H1 (cell line): ENCODE data around the gene SCYGR4. TPM values are rescaled to one million over a fixed set of nuclear protein-coding genes. Genes with fewer than 3 reads are reported as not detected.
"Not testable (repeated sequence)": the region's sequence is repeated elsewhere in the genome, so short reads cannot be mapped to it uniquely, and the experiment has no call there.

Source experiments
- CTCF ChIA-PET: fragments of 300-600 bp; sonication (Branson Sonifier 250); formaldehyde crosslinking; loops from one replicate; lab custom pipeline; 2021; ENCODE audit not compliant: partially characterized antibody; lab: Charles Lee
- POLR2A ChIA-PET: fragments of 300-600 bp; sonication (Branson Sonifier 250); formaldehyde crosslinking; loops from one replicate; lab custom pipeline; 2021; ENCODE audit warnings: inconsistent platforms; ENCODE audit not compliant: partially characterized antibody; lab: Charles Lee
- DNase-seq, 2 experiments: peaks; one replicate each; pipeline versions ENCODE4 v3.0.0 to v3.0.0-alpha.2; 2010 to 2022; ENCODE audit warnings: low spot score in 2 of 2, low read depth in 1 of 2, mixed read lengths in 1 of 2
- FAIRE-seq: peaks from 2 replicates; lab custom pipeline; 2011; peaks lifted over from hg19 to GRCh38; lab: Jason Lieb, UNC
- H2AFZ ChIP-seq: 2 replicates; pipeline ENCODE4 v1.8.1; 2012; ENCODE audit warnings: low read length, inconsistent platforms
- H2AK5ac ChIP-seq: 2 replicates; pipeline ENCODE4 v1.6.1; 2013; ENCODE audit warnings: low read depth, low read length
- H2BK120ac ChIP-seq: replicated peaks from 2 replicates; pipeline ENCODE3; 2013; ENCODE audit warnings: low read depth, low read length, inconsistent platforms
- H2BK12ac ChIP-seq: 2 replicates; pipeline ENCODE4 v1.6.1; 2013; ENCODE audit warnings: low read depth, low read length
- H2BK15ac ChIP-seq: 2 replicates; pipeline ENCODE4 v1.6.1; 2013; ENCODE audit warnings: low read length
- H2BK20ac ChIP-seq: 2 replicates; pipeline ENCODE4 v1.6.1; 2013; ENCODE audit warnings: low read length
- H2BK5ac ChIP-seq: 2 replicates; pipeline ENCODE4 v1.6.1; 2013; ENCODE audit warnings: low read depth, low read length
- H3K14ac ChIP-seq: 2 replicates; pipeline ENCODE4 v1.6.1; 2013; ENCODE audit warnings: inconsistent platforms; ENCODE audit not compliant: insufficient read length
- H3K18ac ChIP-seq: 2 replicates; pipeline ENCODE4 v1.6.1; 2013; ENCODE audit warnings: low read length; ENCODE audit errors: extremely low read depth
- H3K23ac ChIP-seq: 2 replicates; pipeline ENCODE4 v1.6.1; 2013; ENCODE audit warnings: inconsistent platforms; ENCODE audit not compliant: insufficient read length
- H3K23me2 ChIP-seq: 2 replicates; pipeline ENCODE4 v1.6.1; 2013; ENCODE audit warnings: low read depth, low read length
- H3K27ac ChIP-seq: 2 replicates; pipeline ENCODE4 v1.6.1; 2011; ENCODE audit warnings: low read depth, low read length, inconsistent platforms
- H3K27me3 ChIP-seq, 4 experiments: replicated peaks in 1 of 4; 1 replicate in 1 of 4; 2 replicates in 3 of 4; pipeline versions ENCODE4 v1.6.1 to v1.8.1; 2011 to 2013; ENCODE audit warnings: low read length in 3 of 4, mild to moderate bottlenecking in 3 of 4, inconsistent platforms in 2 of 4, mixed read lengths in 2 of 4, moderate library complexity in 1 of 4; ENCODE audit not compliant: control insufficient read depth in 3 of 4, insufficient read depth in 3 of 4; ENCODE audit errors: extremely low read depth in 1 of 4
- H3K36me3 ChIP-seq, 4 experiments: 2 replicates each; pipeline versions ENCODE4 v1.6.1 to v1.8.1; 2011 to 2013; ENCODE audit warnings: mild to moderate bottlenecking in 4 of 4, low read length in 3 of 4, moderate library complexity in 2 of 4, control low read depth in 1 of 4, inconsistent platforms in 1 of 4; ENCODE audit not compliant: insufficient read depth in 4 of 4, control insufficient read depth in 2 of 4
- H3K4ac ChIP-seq: replicated peaks from 2 replicates; pipeline ENCODE3; 2013; ENCODE audit warnings: low read length, low read depth, mixed read lengths, inconsistent platforms; ENCODE audit not compliant: insufficient read length
- H3K4me1 ChIP-seq, 4 experiments: replicated peaks in 1 of 4; 1 replicate in 1 of 4; 2 replicates in 3 of 4; pipeline versions ENCODE4 v1.6.1 to v1.8.1; 2011 to 2013; ENCODE audit warnings: low read length in 3 of 4, inconsistent platforms in 2 of 4, mixed read lengths in 1 of 4; ENCODE audit not compliant: insufficient read depth in 4 of 4, control insufficient read depth in 3 of 4
- H3K4me2 ChIP-seq, 2 experiments: 2 replicates each; pipeline versions ENCODE4 v1.6.1 to v1.8.1; 2011 to 2013; ENCODE audit warnings: low read depth in 2 of 2, low read length in 2 of 2, control low read depth in 1 of 2, inconsistent platforms in 1 of 2, mild to moderate bottlenecking in 1 of 2; ENCODE audit not compliant: insufficient read depth in 1 of 2
- H3K4me3 ChIP-seq, 4 experiments: fragments of 200-600, 300-600 bp in 1 of 4; sonication (generic), shearing (Covaris generic), sonication (Bioruptor Twin) in 1 of 4; 2 replicates each; pipeline versions ENCODE4 v1.5.1 to v1.8.1; 2011 to 2016; ENCODE audit warnings: low read length in 4 of 4, low read depth in 3 of 4, control low read depth in 2 of 4, inconsistent platforms in 2 of 4, mild to moderate bottlenecking in 2 of 4, mixed read lengths in 1 of 4, moderate library complexity in 1 of 4; ENCODE audit not compliant: insufficient read depth in 2 of 4; ENCODE audit errors: extremely low read depth in 1 of 4
- H3K56ac ChIP-seq: replicated peaks from 2 replicates; pipeline ENCODE3; 2013; ENCODE audit warnings: low read depth, mild to moderate bottlenecking, mixed read lengths, low read length, inconsistent platforms; ENCODE audit not compliant: insufficient read length
- H3K79me1 ChIP-seq: 2 replicates; pipeline ENCODE4 v1.6.1; 2013; ENCODE audit warnings: low read depth, low read length, control low read depth
- H3K79me2 ChIP-seq, 2 experiments: 2 replicates each; pipeline versions ENCODE4 v1.6.1 to v1.8.1; 2012 to 2013; ENCODE audit warnings: low read length in 2 of 2, mild to moderate bottlenecking in 2 of 2, inconsistent platforms in 1 of 2; ENCODE audit not compliant: insufficient read depth in 2 of 2, control insufficient read depth in 1 of 2
- H3K9ac ChIP-seq, 4 experiments: replicated peaks in 1 of 4; 1 replicate in 1 of 4; 2 replicates in 3 of 4; pipeline versions ENCODE4 v1.6.1 to v1.8.1; 2011 to 2013; ENCODE audit warnings: low read depth in 3 of 4, low read length in 3 of 4, control low read depth in 2 of 4, mild to moderate bottlenecking in 2 of 4, moderate library complexity in 2 of 4, inconsistent platforms in 1 of 4; ENCODE audit errors: extremely low read depth in 1 of 4
- H3K9me3 ChIP-seq, 2 experiments: 2 replicates each; pipeline versions ENCODE4 v1.6.1 to v1.8.1; 2012 to 2013; ENCODE audit warnings: mild to moderate bottlenecking in 2 of 2, moderate library complexity in 2 of 2, control low read depth in 1 of 2, inconsistent platforms in 1 of 2, low read depth in 1 of 2, low read length in 1 of 2, mixed read lengths in 1 of 2; ENCODE audit not compliant: insufficient read depth in 2 of 2
- H4K20me1 ChIP-seq, 2 experiments: replicated peaks in 1 of 2; 2 replicates each; pipeline versions ENCODE3 to v1.8.1; 2011 to 2013; ENCODE audit warnings: inconsistent platforms in 2 of 2, low read length in 2 of 2, mild to moderate bottlenecking in 1 of 2; ENCODE audit not compliant: insufficient read depth in 2 of 2, control insufficient read depth in 1 of 2
- H4K5ac ChIP-seq: 2 replicates; pipeline ENCODE4 v1.6.1; 2013; ENCODE audit warnings: low read length, low read depth, mixed read lengths, inconsistent platforms; ENCODE audit not compliant: insufficient read length
- H4K8ac ChIP-seq: 2 replicates; pipeline ENCODE4 v1.8.0; 2013; ENCODE audit warnings: mild to moderate bottlenecking, moderate library complexity, low read length, inconsistent platforms; ENCODE audit not compliant: insufficient read depth; ENCODE audit errors: extremely low read depth
- H4K91ac ChIP-seq: replicated peaks from 2 replicates; pipeline ENCODE3; 2013; ENCODE audit warnings: low read length, mixed read lengths, inconsistent platforms; ENCODE audit not compliant: insufficient read length
- WGBS, 2 experiments: shearing (Covaris generic) in 1 of 2; methylation state at CpG; one replicate each; pipeline versions ENCODE4 v1.1.6 to v1.1.7; 2013 to 2015; ENCODE audit warnings: low lambda C conversion rate in 2 of 2, mixed read lengths in 2 of 2, inconsistent platforms in 1 of 2, low coverage in 1 of 2, missing lambda C conversion rate in 1 of 2; ENCODE audit not compliant: insufficient replicate concordance in 2 of 2, insufficient coverage in 1 of 2, insufficient read length in 1 of 2; ENCODE audit errors: extremely low coverage in 1 of 2, missing lambda C conversion rate in 1 of 2; 5-methylcytosine and 5-hydroxymethylcytosine counted together
- polyA plus RNA-seq, 7 experiments: library from polyadenylated mRNA; depleted of rRNA in 3 of 7; stranded (reverse) in 5 of 7; unstranded in 2 of 7; fragments of >200 nt in 5 of 7; fragments of 200-250 nt in 2 of 7; gene quantifications; 1 replicate in 5 of 7; 2 replicates in 1 of 7; 4 replicates in 1 of 7; pipeline versions ENCODE4 v1.2.1 to v1.2.3, GENCODE V29; 2011 to 2013; ENCODE audit warnings: missing spikeins in 2 of 7, mixed read lengths in 2 of 7
- total RNA-seq: library from RNA; stranded (reverse); fragmentation: NEBNext Ultra II Directional; extraction: Animal tissue kit (Norgen Biotek cat#: 25700); gene quantifications from 2 replicates; pipeline ENCODE4 v1.2.1, GENCODE V29; 2021

The SCYGR4 gene
- total and polyA plus RNA-seq, 2 of the 8 experiments (the other 6 are each of a cell fraction or from before 2014, with no cell fraction given): not detected

DNA sequence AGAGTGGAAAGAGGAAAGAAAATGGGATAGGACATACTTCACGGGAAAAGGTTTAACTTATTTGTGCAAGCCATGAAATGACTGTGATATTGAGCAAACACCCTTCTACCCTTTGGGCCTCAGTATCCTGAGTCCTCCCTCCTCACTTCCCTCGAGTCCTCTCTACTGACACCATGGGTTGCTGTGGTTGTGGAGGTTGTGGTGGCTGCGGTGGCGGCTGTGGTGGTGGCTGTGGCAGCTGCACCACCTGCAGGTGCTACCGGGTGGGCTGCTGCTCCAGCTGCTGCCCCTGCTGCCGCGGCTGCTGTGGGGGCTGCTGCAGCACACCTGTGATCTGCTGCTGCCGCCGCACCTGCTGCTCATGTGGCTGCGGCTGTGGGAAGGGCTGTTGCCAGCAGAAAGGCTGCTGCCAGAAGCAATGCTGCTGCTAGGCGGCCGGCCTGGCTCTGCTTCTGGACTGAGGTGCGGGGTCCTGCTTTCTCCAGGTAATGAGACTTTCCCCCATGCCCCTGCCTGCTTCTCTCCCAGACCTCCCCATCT, 49.4 kb downstream of the SCYGR4 start, which contains the start of gene SCYGR5:
Gene SCYGR5 (plus strand): TSS at position 174 of the 540 bp plus-strand sequence. CDS start 0 bp downstream, at position 174.
- H3K79me2 ChIP-seq, H4K91ac ChIP-seq, H3K9me3 ChIP-seq, H3K4me1 ChIP-seq, H2AFZ ChIP-seq, H3K23me2 ChIP-seq, H3K14ac ChIP-seq, H3K4ac ChIP-seq, H3K9ac ChIP-seq, H2BK120ac ChIP-seq, POLR2A ChIA-PET, H4K5ac ChIP-seq, H3K27me3 ChIP-seq, H3K36me3 ChIP-seq, H3K23ac ChIP-seq, H4K8ac ChIP-seq, H4K20me1 ChIP-seq, H2BK12ac ChIP-seq, FAIRE-seq, H3K18ac ChIP-seq, H2BK5ac ChIP-seq, H2BK15ac ChIP-seq, H2BK20ac ChIP-seq, H3K56ac ChIP-seq, H3K79me1 ChIP-seq, H2AK5ac ChIP-seq, H3K4me2 ChIP-seq, DNase-seq, H3K4me3 ChIP-seq, H3K27ac ChIP-seq: not testable (repeated sequence)
- CTCF ChIA-PET: interaction anchor here (1.3 to 1.7 kb wide), 2 partner anchors 99 kb away, joined by 5 to 11 read pairs; no protein-coding TSS in a partner anchor
- 87% methylated on average over 10 of the region's 13 CpGs; no CpG with 5 or more reads in 1 of the 2 experiments for WGBS, 2 experiments

Other genes with a start within 250 kb of the SCYGR4 start
- gene TM4SF20, start 238.2 kb upstream of the SCYGR4 start, total RNA-seq: not detected in 2 replicates
- gene TM4SF20, start 238.2 kb upstream of the SCYGR4 start, polyA plus RNA-seq (2011; rRNA removed): not detected in 2 replicates
- gene SCYGR1, start 229.5 kb upstream of the SCYGR4 start, total RNA-seq: not detected in 2 replicates
- not detected in 2 replicates for gene SCYGR1, start 229.5 kb upstream of the SCYGR4 start, polyA plus RNA-seq (2011; rRNA removed)
- gene AGFG1, start 145.3 kb upstream of the SCYGR4 start, total RNA-seq: 102 and 108 TPM in 2 replicates
- 109 and 147 TPM in 2 replicates for gene AGFG1, start 145.3 kb upstream of the SCYGR4 start, polyA plus RNA-seq (2011; rRNA removed)
- gene SCYGR2, start 18.6 kb upstream of the SCYGR4 start, total RNA-seq: not detected in 2 replicates
- not detected in 2 replicates for gene SCYGR2, start 18.6 kb upstream of the SCYGR4 start, polyA plus RNA-seq (2011; rRNA removed)
- gene SCYGR3, start 2.7 kb upstream of the SCYGR4 start, total RNA-seq: not detected in 2 replicates
- not detected in 2 replicates for gene SCYGR3, start 2.7 kb upstream of the SCYGR4 start, polyA plus RNA-seq (2011; rRNA removed)
- not detected in 2 replicates for gene SCYGR5, start 49.3 kb downstream of the SCYGR4 start, total RNA-seq
- gene SCYGR5, start 49.3 kb downstream of the SCYGR4 start, polyA plus RNA-seq (2011; rRNA removed): not detected in 2 replicates
- gene SLC19A3, start 100.5 kb downstream of the SCYGR4 start, total RNA-seq: 5.9 and 9.8 TPM in 2 replicates
- 7.0 and 8.4 TPM in 2 replicates for gene SLC19A3, start 100.5 kb downstream of the SCYGR4 start, polyA plus RNA-seq (2011; rRNA removed)
- not detected in 2 replicates for gene SCYGR6, start 107.3 kb downstream of the SCYGR4 start, total RNA-seq
- not detected in 2 replicates for gene SCYGR6, start 107.3 kb downstream of the SCYGR4 start, polyA plus RNA-seq (2011; rRNA removed)
- gene SCYGR7, start 110.8 kb downstream of the SCYGR4 start, total RNA-seq: not detected in 2 replicates
- gene SCYGR7, start 110.8 kb downstream of the SCYGR4 start, polyA plus RNA-seq (2011; rRNA removed): not detected in 2 replicates
- not detected in 2 replicates for gene SCYGR8, start 128.4 kb downstream of the SCYGR4 start, total RNA-seq
- gene SCYGR8, start 128.4 kb downstream of the SCYGR4 start, polyA plus RNA-seq (2011; rRNA removed): not detected in 2 replicates
- gene CCL20, start 196.3 kb downstream of the SCYGR4 start, total RNA-seq: not detected in 2 replicates
- not detected in 2 replicates for gene CCL20, start 196.3 kb downstream of the SCYGR4 start, polyA plus RNA-seq (2011; rRNA removed)